Measurements from ENCODE around the gene SLC22A17. TPM values are rescaled to one million over a fixed set of nuclear protein-coding genes. Genes with fewer than 3 reads are reported as not detected.

Gene SLC22A17
- total and polyA plus RNA-seq, 2 of the 4 experiments (the other 2 are of a cell fraction): 6.6 to 36.0 TPM

- ChIA-PET POLR2A (ENCODE audit: unreplicated experiment) (interaction anchor here (0.6 kb wide), 1 partner anchor 50 kb away, joined by 7 read pairs; no protein-coding TSS in a partner anchor), CTCF (no interaction called here)
- H3K9me3 ChIP-seq (ENCODE audit: control insufficient read depth, insufficient read depth, low read length): no peaks in the 10 kb centered on the region
- H4K20me1 ChIP-seq (ENCODE audit: insufficient read depth, low read length): no peaks in the 10 kb centered on the region
- no peak for ATAC-seq (ENCODE audit: low read depth)
- no peaks in the 10 kb centered on the region for H3K36me3 ChIP-seq (ENCODE audit: control insufficient read depth, insufficient read depth, low read length)
- in situ Hi-C loops (cut with MboI; ENCODE audit: low sequenced_read_pairs): loop anchor here (10.0 kb wide), 1 partner anchor 48 kb away; the partner anchor contains the start of gene PABPN1
- H4K8ac ChIP-seq (ENCODE audit: low read depth in 2 of 2, low read length in 2 of 2): no peak overlapping the region
- no peak overlapping the region for H3K14ac ChIP-seq (replicated peaks; ENCODE audit: low read depth, low read length)
- H2AK9ac ChIP-seq (replicated peaks; ENCODE audit: low read depth, low read length, poor library complexity): no peak overlapping the region
- H2BK5ac ChIP-seq (ENCODE audit: low read depth, low read length, poor library complexity, severe bottlenecking): no peak overlapping the region
- H3K27me3 ChIP-seq (ENCODE audit: control insufficient read depth, insufficient read depth, low read length): peaks cover 48% of the 10 kb centered on the region
- H4K5ac ChIP-seq (ENCODE audit: low read depth, low read length): no peak overlapping the region
- no peak overlapping the region for H3K9ac ChIP-seq (ENCODE audit: low read depth, low read length)
- TF ChIP-seq POLR2A (IDR thresholded peaks at IDR 0.05; ENCODE audit: low read depth, low read length) (no peak), CHD1 (IDR thresholded peaks at IDR 0.05; ENCODE audit: low read depth, low read length) (no peak), RAD21 (IDR thresholded peaks at IDR 0.05; ENCODE audit: low read length) (no peak), SMC3 (IDR thresholded peaks at IDR 0.05; ENCODE audit: low read depth, low read length) (no peak), MAZ (IDR thresholded peaks at IDR 0.05; ENCODE audit: borderline replicate concordance, low read depth, low read length) (no peak), MAFK (IDR thresholded peaks at IDR 0.05; ENCODE audit: low read depth, low read length) (no peak)
- H2BK15ac ChIP-seq (ENCODE audit: low read depth, low read length): no peak overlapping the region
- H4K91ac ChIP-seq (ENCODE audit: insufficient read depth, low read depth, low read length): no peak overlapping the region
- no peak overlapping the region for H2AK5ac ChIP-seq (ENCODE audit: low read depth, low read length)
- no peak overlapping the region for H2BK20ac ChIP-seq (ENCODE audit: low read depth, low read length)
- H3K4me1 ChIP-seq (ENCODE audit: control insufficient read depth, insufficient read depth, low read length): no peaks in the 10 kb centered on the region
- H3K27ac ChIP-seq (ENCODE audit: insufficient read depth, low read length): no peak overlapping the region
- H3K56ac ChIP-seq (ENCODE audit: extremely low read depth, insufficient read depth, low read length): no peak overlapping the region
- no peaks in the 10 kb centered on the region for H3K79me1 ChIP-seq (ENCODE audit: low read depth in 1 of 2, low read length in 2 of 2)
- no peak overlapping the region for H2BK120ac ChIP-seq (ENCODE audit: low read depth, low read length)
- intact Hi-C loops (cut with micrococcal nuclease): no loop called here
- DNase-seq: no peak
- no peak overlapping the region for H2AFZ ChIP-seq (replicated peaks; ENCODE audit: low read length, poor library complexity)
- no peak overlapping the region for H3K4ac ChIP-seq (ENCODE audit: low read depth, low read length)
- H3K9me1 ChIP-seq (ENCODE audit: insufficient read depth, low read length): 0 out of 2 replicates have a peak, but pooled peaks cover 2% of the 10 kb centered on the region
- no TSS peak for BruUV-seq (replicated peaks)
- no peak overlapping the region for H3K23ac ChIP-seq (ENCODE audit: low read depth, low read length)
- no peak overlapping the region for H3K4me3 ChIP-seq (ENCODE audit: insufficient read depth, low read depth, low read length)
- no peak overlapping the region for H3K4me2 ChIP-seq (ENCODE audit: low read depth, low read length)
- dilution Hi-C loops (cut with HindIII; ENCODE audit: low sequenced_read_pairs, unreplicated experiment): no loop called here
- no CpG with 5 or more reads among the region's 3 CpGs for WGBS, 2 experiments (ENCODE audit: extremely low coverage in 2 of 2, insufficient read length in 1 of 2)
- H3K18ac ChIP-seq (ENCODE audit: low read depth, low read length): no peak overlapping the region
Observed at GRCh38 chr14:23373041-23373440, 20.4 kb upstream of the SLC22A17 start.
